Thyroid gland (tissue), 4 donors: ENCODE results near the gene RELB. TPM values are rescaled to one million over a fixed set of nuclear protein-coding genes. Genes with fewer than 3 reads are reported as not detected.

Experiments used
- DNase-seq, 2 donors: peaks; one replicate each; pipeline ENCODE4 v3.0.0-alpha.2; 2019
- H3K27ac ChIP-seq, 3 donors: fragments of 200-600 bp; sonication (generic); 1 replicate in 2 of 3; 2 replicates in 1 of 3; pipeline ENCODE4 v1.5.1; 2016 to 2019; ENCODE audit warnings: mild to moderate bottlenecking in 1 of 3, moderate library complexity in 1 of 3
- H3K27me3 ChIP-seq: fragments of 200-600 bp; sonication (generic); one replicate; pipeline ENCODE4 v1.5.1; 2019
- H3K36me3 ChIP-seq, 2 donors: fragments of 200-600 bp; sonication (generic); one replicate each; pipeline ENCODE4 v1.5.1; 2016 to 2019
- H3K4me1 ChIP-seq, 2 donors: fragments of 200-600 bp; sonication (generic); one replicate each; pipeline ENCODE4 v1.5.1; 2017 to 2019
- H3K4me3 ChIP-seq, 3 donors: fragments of 200-600 bp; sonication (generic); replicated peaks in 1 of 3; 1 replicate in 2 of 3; 2 replicates in 1 of 3; pipeline ENCODE4 v1.5.1; 2016; ENCODE audit warnings: mild to moderate bottlenecking in 1 of 3
- H3K9me3 ChIP-seq: fragments of 200-600 bp; sonication (generic); one replicate; pipeline ENCODE4 v1.5.1; 2017
- POLR2A ChIP-seq, 2 donors: fragments of 450-650 bp; IDR thresholded peaks; one replicate each; pipeline ENCODE4 v1.6.1; 2017; ENCODE audit warnings: antibody characterized with exemption in 2 of 2, mild to moderate bottlenecking in 2 of 2, moderate library complexity in 1 of 2
- WGBS, 2 donors: methylation state at CpG; one replicate each; pipeline ENCODE4 v1.1.5; 2017; 5-methylcytosine and 5-hydroxymethylcytosine counted together
- intact Hi-C: fragments of 100-400 bp; cut with DNase I; formaldehyde crosslinking; loops from one replicate; pipeline ENCODE4 v1.15.1; 2023
- total RNA-seq, 4 donors: library from RNA; depleted of rRNA; stranded (reverse); fragments of >200 nt; gene quantifications; one replicate each; pipeline ENCODE4 v1.2.3, GENCODE V29; 2016
- TF ChIP-seq, protein P1 (sequence below), 6 experiments: fragments of 200-600 bp in 3 of 6; fragments of 450-650 bp in 3 of 6; sonication (generic) in 3 of 6; IDR thresholded peaks; one replicate each; pipeline ENCODE4 v1.5.1; 2016 to 2019; ENCODE audit warnings: antibody characterized with exemption in 6 of 6, mild to moderate bottlenecking in 2 of 6, inconsistent platforms in 1 of 6, moderate library complexity in 1 of 6

The RELB gene, protein sequence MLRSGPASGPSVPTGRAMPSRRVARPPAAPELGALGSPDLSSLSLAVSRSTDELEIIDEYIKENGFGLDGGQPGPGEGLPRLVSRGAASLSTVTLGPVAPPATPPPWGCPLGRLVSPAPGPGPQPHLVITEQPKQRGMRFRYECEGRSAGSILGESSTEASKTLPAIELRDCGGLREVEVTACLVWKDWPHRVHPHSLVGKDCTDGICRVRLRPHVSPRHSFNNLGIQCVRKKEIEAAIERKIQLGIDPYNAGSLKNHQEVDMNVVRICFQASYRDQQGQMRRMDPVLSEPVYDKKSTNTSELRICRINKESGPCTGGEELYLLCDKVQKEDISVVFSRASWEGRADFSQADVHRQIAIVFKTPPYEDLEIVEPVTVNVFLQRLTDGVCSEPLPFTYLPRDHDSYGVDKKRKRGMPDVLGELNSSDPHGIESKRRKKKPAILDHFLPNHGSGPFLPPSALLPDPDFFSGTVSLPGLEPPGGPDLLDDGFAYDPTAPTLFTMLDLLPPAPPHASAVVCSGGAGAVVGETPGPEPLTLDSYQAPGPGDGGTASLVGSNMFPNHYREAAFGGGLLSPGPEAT
- 10 to 100 TPM in 2 of 4 donors, 1 to 10 TPM in 2; 6.7 to 11.3 (median 9.1) TPM for total RNA-seq

DNA sequence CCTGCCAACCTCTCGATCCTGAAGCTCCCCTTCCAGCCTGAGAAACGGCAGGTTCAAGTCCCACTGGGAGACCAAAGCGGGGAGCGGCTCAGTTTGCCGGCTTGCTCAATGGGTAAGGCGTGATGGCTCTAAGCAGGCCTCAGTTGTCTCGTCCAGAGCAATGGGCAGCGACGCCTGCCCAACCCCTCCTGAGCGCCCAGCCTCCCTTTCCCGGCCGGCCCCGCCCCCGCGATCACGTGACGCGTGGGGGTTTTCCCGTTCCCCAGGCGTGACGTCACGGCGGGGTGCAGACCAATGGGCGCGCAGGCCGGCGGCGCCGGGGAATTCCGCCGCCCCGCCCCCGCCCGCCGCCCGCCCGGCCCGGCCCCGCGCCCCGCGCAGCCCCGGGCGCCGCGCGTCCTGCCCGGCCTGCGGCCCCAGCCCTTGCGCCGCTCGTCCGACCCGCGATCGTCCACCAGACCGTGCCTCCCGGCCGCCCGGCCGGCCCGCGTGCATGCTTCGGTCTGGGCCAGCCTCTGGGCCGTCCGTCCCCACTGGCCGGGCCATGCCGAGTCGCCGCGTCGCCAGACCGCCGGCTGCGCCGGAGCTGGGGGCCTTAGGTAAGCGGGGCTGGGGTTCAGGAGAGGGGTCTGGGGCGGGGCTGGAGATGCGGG, at the start of gene RELB:
Gene RELB, plus strand, starts transcription at position 378 of the 653 bp plus-strand sequence. Its CDS starts 116 bp downstream, at position 494.
- Histone ChIP-seq H3K4me3 (peak within 1 kb of the TSS; percentile 43 to 93 (median 74)), H3K4me1 (peaks cover 4 to 8% of the 10 kb centered on the region in 2 donors), H3K36me3 (no peaks in the 10 kb centered on the region), H3K27me3 (no peaks in the 10 kb centered on the region), H3K9me3 (no peaks in the 10 kb centered on the region), H3K27ac (peak within 1 kb of the TSS; percentile 94 to 98 (median 97))
- DNase-seq: peak; percentile 94
- WGBS, 2 donors: 5% methylated on average over 17 to 19 of the region's 79 CpGs
- TF ChIP-seq POLR2A (IDR thresholded peaks at IDR 0.05): no peak
- TF ChIP-seq, protein P1, sequence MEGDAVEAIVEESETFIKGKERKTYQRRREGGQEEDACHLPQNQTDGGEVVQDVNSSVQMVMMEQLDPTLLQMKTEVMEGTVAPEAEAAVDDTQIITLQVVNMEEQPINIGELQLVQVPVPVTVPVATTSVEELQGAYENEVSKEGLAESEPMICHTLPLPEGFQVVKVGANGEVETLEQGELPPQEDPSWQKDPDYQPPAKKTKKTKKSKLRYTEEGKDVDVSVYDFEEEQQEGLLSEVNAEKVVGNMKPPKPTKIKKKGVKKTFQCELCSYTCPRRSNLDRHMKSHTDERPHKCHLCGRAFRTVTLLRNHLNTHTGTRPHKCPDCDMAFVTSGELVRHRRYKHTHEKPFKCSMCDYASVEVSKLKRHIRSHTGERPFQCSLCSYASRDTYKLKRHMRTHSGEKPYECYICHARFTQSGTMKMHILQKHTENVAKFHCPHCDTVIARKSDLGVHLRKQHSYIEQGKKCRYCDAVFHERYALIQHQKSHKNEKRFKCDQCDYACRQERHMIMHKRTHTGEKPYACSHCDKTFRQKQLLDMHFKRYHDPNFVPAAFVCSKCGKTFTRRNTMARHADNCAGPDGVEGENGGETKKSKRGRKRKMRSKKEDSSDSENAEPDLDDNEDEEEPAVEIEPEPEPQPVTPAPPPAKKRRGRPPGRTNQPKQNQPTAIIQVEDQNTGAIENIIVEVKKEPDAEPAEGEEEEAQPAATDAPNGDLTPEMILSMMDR (IDR thresholded peaks at IDR 0.05): no peak
- intact Hi-C loops: no loop called here

DNA sequence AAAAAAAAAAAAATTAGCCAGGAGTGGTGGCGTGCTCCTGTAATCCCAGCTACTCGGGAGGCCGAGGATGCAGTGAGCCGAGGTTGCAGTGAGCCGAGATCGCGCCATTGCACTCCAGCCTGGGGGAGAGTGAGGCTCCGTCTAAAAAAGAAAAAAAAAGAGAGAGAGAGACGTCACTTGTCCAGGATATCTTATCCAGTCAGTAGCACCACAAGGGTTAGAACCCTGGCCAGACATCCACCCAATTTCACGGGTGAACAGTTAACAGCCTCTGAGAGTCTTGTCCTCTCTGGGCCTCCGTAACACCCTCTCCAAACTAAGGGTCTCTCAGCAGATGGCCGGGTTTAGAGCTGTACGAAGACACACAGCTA, 47.0 kb upstream of the RELB start:
- Histone ChIP-seq H3K4me3 (peak overlapping the region; percentile 35 to 98 (median 93)), H3K27ac (peak overlapping the region; percentile 89 to 94 (median 93)), H3K9me3 (no peaks in the 10 kb centered on the region), H3K36me3 (peaks cover 0 to 4% of the 10 kb centered on the region in 2 donors), H3K4me1 (peaks cover 25 to 29% of the 10 kb centered on the region in 2 donors), H3K27me3 (no peaks in the 10 kb centered on the region)
- DNase-seq: no peak
- intact Hi-C loops: loop anchor here (10.0 kb wide), 1 partner anchor 169 kb away; no protein-coding TSS in a partner anchor
- TF ChIP-seq POLR2A (IDR thresholded peaks at IDR 0.05): no peak
- TF ChIP-seq, protein P1 (IDR thresholded peaks at IDR 0.05): no peak
- WGBS, 2 donors: 24 to 36% methylated on average over 13 of the region's 13 CpGs

DNA sequence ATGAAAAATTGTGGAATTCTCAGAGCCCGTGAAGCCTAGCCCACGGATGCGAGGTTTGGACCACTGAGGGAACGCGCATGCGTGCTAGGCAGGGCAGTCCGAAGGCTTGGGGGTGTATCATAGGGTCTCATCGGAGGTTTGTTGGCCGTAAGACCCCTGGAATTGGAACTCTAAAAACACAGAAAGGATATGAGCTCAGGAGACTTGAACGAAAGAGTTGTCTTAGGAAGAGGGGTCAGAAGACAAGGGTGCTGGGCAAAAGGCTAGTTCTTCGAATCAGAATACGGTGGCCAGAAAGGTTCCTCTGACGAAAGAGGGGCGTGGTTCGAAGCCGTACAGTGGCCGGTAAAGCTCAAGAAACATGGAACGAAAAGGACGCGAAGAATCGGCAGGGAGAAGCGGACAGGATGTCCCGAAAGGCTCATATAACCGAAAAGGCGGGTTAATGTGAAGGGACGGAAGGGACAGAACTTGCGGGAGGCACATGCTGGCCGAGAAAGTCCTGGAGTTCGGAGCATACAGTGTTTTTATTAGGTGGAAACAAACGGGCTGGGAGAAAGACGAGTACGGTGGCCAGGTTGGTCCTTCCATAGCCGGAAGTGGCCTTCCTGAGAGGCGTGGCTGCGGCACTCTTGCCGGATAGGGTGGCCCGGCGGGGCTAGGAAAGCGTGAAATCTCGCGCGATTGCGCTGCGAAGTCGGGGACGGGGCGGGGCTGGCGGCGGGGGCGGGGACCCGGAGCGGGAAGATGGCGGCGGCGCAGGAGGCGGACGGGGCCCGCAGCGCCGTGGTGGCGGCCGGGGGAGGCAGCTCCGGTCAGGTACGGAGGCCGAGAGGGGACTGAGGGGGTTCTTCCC, 46.4 kb upstream of the RELB start, which contains the start of gene CLPTM1:
Gene CLPTM1, plus strand, starts transcription at position 732 of the 856 bp plus-strand sequence. Its CDS starts 16 bp downstream, at position 748.
- H3K4me1 ChIP-seq: peaks cover 25 to 30% of the 10 kb centered on the region in 2 donors
- H3K36me3 ChIP-seq: peaks cover 0 to 4% of the 10 kb centered on the region in 2 donors
- peak within 1 kb of the TSS; percentile 89 to 94 (median 93) for H3K27ac ChIP-seq
- intact Hi-C loops: loop anchor here (10.0 kb wide), 1 partner anchor 170 kb away; no protein-coding TSS in a partner anchor
- DNase-seq: peak; percentile 96 to 97
- H3K9me3 ChIP-seq: no peaks in the 10 kb centered on the region
- H3K4me3 ChIP-seq: peak within 1 kb of the TSS; percentile 56 to 98 (median 93)
- 0 to 2% methylated on average over 38 to 56 of the region's 65 CpGs for WGBS, 2 donors
- H3K27me3 ChIP-seq: no peaks in the 10 kb centered on the region
- TF ChIP-seq, protein P1 (IDR thresholded peaks at IDR 0.05): peak in 3 of 6 experiments; percentile 17 to 40 (median 37)
- peak in 1 of 2 donors; percentile 80 for TF ChIP-seq POLR2A (IDR thresholded peaks at IDR 0.05)

DNA sequence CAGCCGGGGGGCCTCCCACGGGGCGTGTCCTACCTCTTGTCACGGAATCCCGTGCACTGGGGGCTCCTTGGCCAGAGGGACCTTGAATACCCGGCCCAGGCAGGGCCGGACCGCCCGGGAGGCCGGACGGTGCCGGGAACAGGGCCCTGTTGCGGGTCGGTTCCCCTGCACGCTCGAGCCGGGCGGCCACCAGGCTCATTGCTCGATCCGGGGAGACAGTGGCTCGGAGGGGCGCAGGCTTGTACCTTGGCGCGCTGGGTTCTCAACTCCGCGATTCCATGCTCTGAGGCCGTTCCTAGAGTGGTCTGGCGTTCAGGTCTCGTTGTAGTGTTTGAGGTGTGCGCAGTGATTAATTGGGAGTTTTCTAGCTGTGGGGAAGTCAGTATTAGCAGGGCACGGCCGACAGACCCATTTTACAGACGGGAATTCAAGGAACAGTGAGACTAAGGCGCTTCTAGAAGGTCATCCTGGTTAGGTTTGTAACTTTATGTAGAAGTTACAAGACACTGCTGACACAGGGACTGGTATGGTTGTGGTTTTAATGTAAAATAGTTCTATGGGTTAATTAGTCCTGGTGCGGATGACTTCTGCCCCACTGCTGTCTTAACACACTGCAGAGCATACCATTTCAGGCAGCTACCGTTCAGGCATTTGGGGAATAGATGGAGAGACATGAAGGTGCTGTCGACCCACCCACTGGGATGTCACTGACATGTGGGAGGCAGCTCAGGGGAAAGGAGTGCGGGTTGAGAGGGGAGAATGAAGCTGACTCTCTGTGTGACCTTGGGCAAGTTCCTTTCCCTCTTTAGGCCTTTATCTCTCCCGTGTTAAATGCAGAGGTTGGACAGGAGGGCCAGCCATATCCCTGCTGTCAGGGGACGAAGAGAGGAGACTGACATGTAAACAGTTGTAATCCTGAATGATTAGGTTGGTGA, 45.5 kb upstream of the RELB start:
- peak overlapping the region; percentile 56 to 98 (median 93) for H3K4me3 ChIP-seq
- no peaks in the 10 kb centered on the region for H3K9me3 ChIP-seq
- intact Hi-C loops: loop anchor here (10.0 kb wide), 1 partner anchor 171 kb away; no protein-coding TSS in a partner anchor
- H3K27me3 ChIP-seq: no peaks in the 10 kb centered on the region
- peaks cover 25 to 39% of the 10 kb centered on the region in 2 donors for H3K4me1 ChIP-seq
- no peak for DNase-seq
- no peak for TF ChIP-seq POLR2A (IDR thresholded peaks at IDR 0.05)
- TF ChIP-seq, protein P1 (IDR thresholded peaks at IDR 0.05): no peak
- no peaks in the 10 kb centered on the region for H3K36me3 ChIP-seq
- 6 to 11% methylated on average over 12 to 18 of the region's 40 CpGs for WGBS, 2 donors
- H3K27ac ChIP-seq: peak overlapping the region in 2 of 3 donors; percentile 64 to 94
